Panc1 (cell line): Measurements from ENCODE around the gene CLASRP. TPM values are rescaled to one million over a fixed set of nuclear protein-coding genes. Genes with fewer than 3 reads are reported as not detected.
"Not testable (repeated sequence)": the region's sequence is repeated elsewhere in the genome, so short reads cannot be mapped to it uniquely, and the experiment has no call there.

Source experiments
- ATAC-seq: fragments of 200-7000 bp; cut with Tn5 transposase; 2 replicates; pipeline ENCODE4 v1.9.1; 2020; ENCODE audit warnings: mild to moderate bottlenecking, moderate library complexity
- BruUV-seq: library from RNA; stranded (reverse); fragments of 400-500 nt; replicated peaks from 2 replicates; lab custom pipeline; 2021; lab: Mats Ljungman, UMichigan
- CTCF ChIA-PET: fragments of 300-600 bp; sonication (Branson Sonifier 250); formaldehyde crosslinking; loops from one replicate; lab custom pipeline; 2022; ENCODE audit warnings: antibody characterized with exemption; lab: Charles Lee
- POLR2A ChIA-PET: fragments of 300-600 bp; sonication (Branson Sonifier 250); formaldehyde crosslinking; loops from one replicate; lab custom pipeline; 2022; ENCODE audit warnings: antibody characterized with exemption; lab: Charles Lee
- DNase-seq: peaks from one replicate; pipeline ENCODE4 v3.0.0-alpha.2; 2010; ENCODE audit warnings: low read depth, low spot score
- H3K27ac ChIP-seq: 2 replicates; pipeline ENCODE4 v1.5.1; 2011; ENCODE audit warnings: mild to moderate bottlenecking, low read length, inconsistent platforms
- H3K27me3 ChIP-seq: fragments of 200-500 bp; sonication (Bioruptor generic); 2 replicates; pipeline ENCODE4 v1.6.0; 2014; ENCODE audit warnings: low read length, inconsistent platforms; ENCODE audit not compliant: control insufficient read depth, insufficient read depth
- H3K36me3 ChIP-seq: fragments of 200-500 bp; sonication (Bioruptor generic); 2 replicates; pipeline ENCODE4 v1.5.1; 2014; ENCODE audit warnings: inconsistent platforms, mild to moderate bottlenecking, low read length, moderate library complexity; ENCODE audit not compliant: control insufficient read depth, insufficient read depth
- H3K4me1 ChIP-seq: 2 replicates; pipeline ENCODE4 v1.5.1; 2011; ENCODE audit warnings: inconsistent platforms, mild to moderate bottlenecking, low read length, moderate library complexity; ENCODE audit not compliant: control insufficient read depth, insufficient read depth
- H3K4me3 ChIP-seq, 2 experiments: 2 replicates each; pipeline ENCODE4 v1.5.1; 2011 to 2012; ENCODE audit warnings: low read depth in 2 of 2, low read length in 2 of 2, mild to moderate bottlenecking in 2 of 2, inconsistent platforms in 1 of 2, moderate library complexity in 1 of 2
- H3K9me3 ChIP-seq: fragments of 200-500 bp; sonication (Bioruptor generic); 2 replicates; pipeline ENCODE4 v1.5.1; 2014; ENCODE audit warnings: low read depth, mild to moderate bottlenecking, inconsistent platforms, low read length, moderate library complexity; ENCODE audit not compliant: control insufficient read depth, insufficient read depth
- POLR2AphosphoS5 ChIP-seq: IDR thresholded peaks from 2 replicates; pipeline ENCODE4 v1.6.1; 2012; ENCODE audit warnings: mild to moderate bottlenecking, low read depth, low read length, moderate library complexity
- SIN3A ChIP-seq: IDR thresholded peaks from 2 replicates; pipeline ENCODE4 v1.6.1; 2012; ENCODE audit warnings: low read depth, mild to moderate bottlenecking, low read length, moderate library complexity, borderline replicate concordance; ENCODE audit not compliant: insufficient read depth
- TCF7L2 ChIP-seq: IDR thresholded peaks from 2 replicates; pipeline ENCODE4 v1.6.1; 2011; ENCODE audit warnings: mild to moderate bottlenecking, low read depth, low read length, inconsistent platforms
- in situ Hi-C: cut with HindIII; loops from 2 replicates; pipeline ENCODE4 v1.10.0; 2016; ENCODE audit warnings: low sequenced_read_pairs, low pct_unique_long_range_greater_than_20kb
- intact Hi-C: fragments of 100-400 bp; cut with micrococcal nuclease; formaldehyde crosslinking; loops from one replicate; pipeline ENCODE4 v1.10.0; 2022; ENCODE audit not compliant: unreplicated experiment
- total RNA-seq: library from RNA; stranded (reverse); gene quantifications from one replicate; pipeline ENCODE4 v1.2.1, GENCODE V29; 2021; ENCODE audit not compliant: unreplicated experiment
- TF ChIP-seq, protein P1 (sequence below), 2 experiments: IDR thresholded peaks; 2 replicates each; pipeline ENCODE4 v1.6.1; 2011 to 2012; ENCODE audit warnings: low read depth in 2 of 2, control low read depth in 1 of 2, low read length in 1 of 2, mild to moderate bottlenecking in 1 of 2, moderate library complexity in 1 of 2; ENCODE audit not compliant: insufficient read depth in 1 of 2
- TF ChIP-seq, protein P2 (sequence below): fragments of 450-650 bp; IDR thresholded peaks from 2 replicates; pipeline ENCODE4 v1.5.1; 2017; ENCODE audit warnings: mild to moderate bottlenecking

CLASRP gene
- total RNA-seq, 1 experiment from 2014 or later, result 72.4 TPM

GRCh38 chr19:44993926-44994537 is 44.8 kb upstream of the CLASRP start:
- H3K4me1 ChIP-seq, result no peaks in the 10 kb centered on the region
- BruUV-seq, result no TSS peak
- ATAC-seq (no peak), DNase-seq (no peak)
- ChIA-PET POLR2A (no interaction called here), CTCF (interaction anchor here (0.7 kb wide), 1 partner anchor 21 kb away, joined by 5 read pairs; no protein-coding TSS in a partner anchor)
- TF ChIP-seq, protein P1, sequence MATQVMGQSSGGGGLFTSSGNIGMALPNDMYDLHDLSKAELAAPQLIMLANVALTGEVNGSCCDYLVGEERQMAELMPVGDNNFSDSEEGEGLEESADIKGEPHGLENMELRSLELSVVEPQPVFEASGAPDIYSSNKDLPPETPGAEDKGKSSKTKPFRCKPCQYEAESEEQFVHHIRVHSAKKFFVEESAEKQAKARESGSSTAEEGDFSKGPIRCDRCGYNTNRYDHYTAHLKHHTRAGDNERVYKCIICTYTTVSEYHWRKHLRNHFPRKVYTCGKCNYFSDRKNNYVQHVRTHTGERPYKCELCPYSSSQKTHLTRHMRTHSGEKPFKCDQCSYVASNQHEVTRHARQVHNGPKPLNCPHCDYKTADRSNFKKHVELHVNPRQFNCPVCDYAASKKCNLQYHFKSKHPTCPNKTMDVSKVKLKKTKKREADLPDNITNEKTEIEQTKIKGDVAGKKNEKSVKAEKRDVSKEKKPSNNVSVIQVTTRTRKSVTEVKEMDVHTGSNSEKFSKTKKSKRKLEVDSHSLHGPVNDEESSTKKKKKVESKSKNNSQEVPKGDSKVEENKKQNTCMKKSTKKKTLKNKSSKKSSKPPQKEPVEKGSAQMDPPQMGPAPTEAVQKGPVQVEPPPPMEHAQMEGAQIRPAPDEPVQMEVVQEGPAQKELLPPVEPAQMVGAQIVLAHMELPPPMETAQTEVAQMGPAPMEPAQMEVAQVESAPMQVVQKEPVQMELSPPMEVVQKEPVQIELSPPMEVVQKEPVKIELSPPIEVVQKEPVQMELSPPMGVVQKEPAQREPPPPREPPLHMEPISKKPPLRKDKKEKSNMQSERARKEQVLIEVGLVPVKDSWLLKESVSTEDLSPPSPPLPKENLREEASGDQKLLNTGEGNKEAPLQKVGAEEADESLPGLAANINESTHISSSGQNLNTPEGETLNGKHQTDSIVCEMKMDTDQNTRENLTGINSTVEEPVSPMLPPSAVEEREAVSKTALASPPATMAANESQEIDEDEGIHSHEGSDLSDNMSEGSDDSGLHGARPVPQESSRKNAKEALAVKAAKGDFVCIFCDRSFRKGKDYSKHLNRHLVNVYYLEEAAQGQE (IDR thresholded peaks at IDR 0.05; ENCODE audit: insufficient read depth in 1 of 2, low read depth in 2 of 2, low read length in 1 of 2), result no peak
- TF ChIP-seq, protein P2, sequence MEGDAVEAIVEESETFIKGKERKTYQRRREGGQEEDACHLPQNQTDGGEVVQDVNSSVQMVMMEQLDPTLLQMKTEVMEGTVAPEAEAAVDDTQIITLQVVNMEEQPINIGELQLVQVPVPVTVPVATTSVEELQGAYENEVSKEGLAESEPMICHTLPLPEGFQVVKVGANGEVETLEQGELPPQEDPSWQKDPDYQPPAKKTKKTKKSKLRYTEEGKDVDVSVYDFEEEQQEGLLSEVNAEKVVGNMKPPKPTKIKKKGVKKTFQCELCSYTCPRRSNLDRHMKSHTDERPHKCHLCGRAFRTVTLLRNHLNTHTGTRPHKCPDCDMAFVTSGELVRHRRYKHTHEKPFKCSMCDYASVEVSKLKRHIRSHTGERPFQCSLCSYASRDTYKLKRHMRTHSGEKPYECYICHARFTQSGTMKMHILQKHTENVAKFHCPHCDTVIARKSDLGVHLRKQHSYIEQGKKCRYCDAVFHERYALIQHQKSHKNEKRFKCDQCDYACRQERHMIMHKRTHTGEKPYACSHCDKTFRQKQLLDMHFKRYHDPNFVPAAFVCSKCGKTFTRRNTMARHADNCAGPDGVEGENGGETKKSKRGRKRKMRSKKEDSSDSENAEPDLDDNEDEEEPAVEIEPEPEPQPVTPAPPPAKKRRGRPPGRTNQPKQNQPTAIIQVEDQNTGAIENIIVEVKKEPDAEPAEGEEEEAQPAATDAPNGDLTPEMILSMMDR, result no peak
- TF ChIP-seq TCF7L2 (no peak), POLR2AphosphoS5 (no peak; the same call in 1 of the 2 replicates), SIN3A (no peak)
- no peaks in the 10 kb centered on the region for H3K36me3 ChIP-seq
- no peak overlapping the region for H3K27ac ChIP-seq
- intact Hi-C loops (no loop called here), in situ Hi-C loops (no loop called here)
- H3K27me3 ChIP-seq, result no peaks in the 10 kb centered on the region
- no peak overlapping the region for H3K4me3 ChIP-seq
- no peaks in the 10 kb centered on the region for H3K9me3 ChIP-seq

DNA sequence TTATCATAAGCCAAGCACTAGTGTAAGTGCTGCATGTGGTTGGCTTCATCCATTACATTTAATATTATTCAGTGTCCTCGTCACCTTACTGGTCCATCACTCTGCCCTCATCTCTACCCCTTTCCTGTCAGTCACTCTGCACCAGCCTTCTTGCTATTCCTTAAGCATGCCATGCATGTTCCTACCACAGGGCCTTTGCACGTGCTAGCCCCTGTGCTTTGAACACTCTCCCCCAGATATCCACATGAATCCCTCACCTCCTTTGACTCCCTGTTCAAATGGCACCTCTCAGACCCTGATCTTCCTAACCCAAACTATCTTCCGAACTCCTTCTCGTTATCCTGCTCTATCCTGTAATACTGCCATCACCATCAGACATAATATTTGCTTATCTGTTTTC is 40.8 kb upstream of the CLASRP start:
- no TSS peak for BruUV-seq
- H3K4me1 ChIP-seq, result no peaks in the 10 kb centered on the region
- intact Hi-C loops, result no loop called here
- ATAC-seq (no peak), DNase-seq (no peak)
- H3K27me3 ChIP-seq, result no peaks in the 10 kb centered on the region
- no peaks in the 10 kb centered on the region for H3K9me3 ChIP-seq
- ChIA-PET CTCF (no interaction called here), POLR2A (interaction anchor here (0.6 kb wide), 1 partner anchor 467 kb away, joined by 6 read pairs; no protein-coding TSS in a partner anchor)
- TF ChIP-seq, protein P2, result no peak
- no peak for TF ChIP-seq TCF7L2
- TF ChIP-seq, protein P1 (IDR thresholded peaks at IDR 0.05; ENCODE audit: insufficient read depth in 1 of 2, low read depth in 2 of 2, low read length in 1 of 2), result no peak
- TF ChIP-seq SIN3A, result no peak
- no peak for TF ChIP-seq POLR2AphosphoS5
- no peaks in the 10 kb centered on the region for H3K36me3 ChIP-seq
- H3K27ac ChIP-seq, result no peak overlapping the region
- in situ Hi-C loops, result no loop called here
- no peak overlapping the region for H3K4me3 ChIP-seq

DNA sequence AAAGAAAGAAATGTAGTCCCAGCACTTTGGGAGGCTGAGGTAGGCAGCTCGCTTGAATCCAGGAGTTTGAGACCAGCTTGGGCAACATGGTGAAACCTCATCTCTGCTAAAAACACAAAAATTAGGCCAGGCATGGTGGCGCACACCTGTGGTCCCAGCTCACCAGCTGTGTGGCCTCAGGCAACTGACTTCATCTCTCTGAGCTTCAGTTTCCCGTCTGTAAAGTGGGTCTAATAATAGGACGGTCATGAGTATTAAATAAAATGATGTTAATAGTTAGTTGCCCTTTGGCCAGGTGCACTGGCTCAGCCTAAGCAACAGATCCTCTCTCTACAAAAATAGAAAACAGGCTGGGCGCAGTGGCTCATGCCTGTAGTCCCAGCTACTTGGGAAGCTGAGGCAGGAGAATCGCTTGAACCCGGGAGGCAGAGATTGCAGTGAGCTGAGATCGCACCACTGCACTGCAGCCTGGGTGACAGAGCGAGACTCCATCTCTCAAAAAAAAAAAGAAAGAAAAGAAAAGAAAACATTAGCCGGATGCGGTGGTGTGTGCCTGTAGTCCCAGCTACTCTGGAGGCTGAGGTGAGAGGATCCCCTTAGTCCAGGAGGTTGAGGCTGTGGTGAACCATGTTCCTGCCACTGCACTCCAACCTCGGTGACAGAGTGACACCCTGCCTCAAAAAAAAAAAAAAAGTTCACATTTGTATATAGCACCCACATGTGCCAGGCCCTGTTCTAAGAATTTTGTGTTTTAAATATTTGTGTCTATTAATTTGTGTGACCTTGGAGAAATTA is 39.5 kb upstream of the CLASRP start:
- POLR2A ChIA-PET, result interaction anchor here (0.7 kb wide), 1 partner anchor 34 kb away, joined by 6 read pairs; no protein-coding TSS in a partner anchor
- CTCF ChIA-PET, BruUV-seq, DNase-seq, H3K27me3 ChIP-seq, intact Hi-C loops, H3K9me3 ChIP-seq, H3K4me1 ChIP-seq, H3K36me3 ChIP-seq, ATAC-seq, in situ Hi-C loops, H3K27ac ChIP-seq, H3K4me3 ChIP-seq: not testable (repeated sequence)
